GM19035 (cell line): ENCODE measurements around the gene NUP210.
"Not testable (repeated sequence)": the region's sequence is repeated elsewhere in the genome, so short reads cannot be mapped to it uniquely, and the experiment has no call there.

Experiments
- ATAC-seq: cut with Tn5 transposase; IDR thresholded peaks from one replicate; pipeline ENCODE4 v1.9.1; 2021; ENCODE audit not compliant: unreplicated experiment

NUP210 gene

DNA sequence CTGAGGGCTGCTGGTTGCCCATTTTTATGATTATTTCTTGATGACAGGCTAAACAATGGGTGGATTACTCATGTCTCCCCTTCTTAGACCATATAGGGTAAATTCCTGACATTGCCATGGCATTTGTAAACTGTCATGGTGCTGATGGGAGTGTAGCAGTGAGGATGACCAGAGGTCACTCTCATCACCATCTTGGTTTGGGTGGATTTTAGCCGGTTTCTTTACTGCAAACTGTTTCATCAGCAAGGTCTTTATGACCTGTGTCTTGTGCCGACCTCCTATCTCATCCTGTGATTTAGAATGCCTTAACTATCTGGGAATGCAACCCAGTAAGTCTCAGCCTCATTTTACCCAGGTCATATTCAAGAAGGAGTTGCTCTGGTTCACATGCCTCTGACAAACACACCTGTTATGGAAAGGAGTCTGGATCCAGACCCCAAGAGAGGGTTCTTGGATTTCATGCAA, 10.3 kb upstream of the NUP210 start:
- ATAC-seq, result not testable (repeated sequence)

DNA sequence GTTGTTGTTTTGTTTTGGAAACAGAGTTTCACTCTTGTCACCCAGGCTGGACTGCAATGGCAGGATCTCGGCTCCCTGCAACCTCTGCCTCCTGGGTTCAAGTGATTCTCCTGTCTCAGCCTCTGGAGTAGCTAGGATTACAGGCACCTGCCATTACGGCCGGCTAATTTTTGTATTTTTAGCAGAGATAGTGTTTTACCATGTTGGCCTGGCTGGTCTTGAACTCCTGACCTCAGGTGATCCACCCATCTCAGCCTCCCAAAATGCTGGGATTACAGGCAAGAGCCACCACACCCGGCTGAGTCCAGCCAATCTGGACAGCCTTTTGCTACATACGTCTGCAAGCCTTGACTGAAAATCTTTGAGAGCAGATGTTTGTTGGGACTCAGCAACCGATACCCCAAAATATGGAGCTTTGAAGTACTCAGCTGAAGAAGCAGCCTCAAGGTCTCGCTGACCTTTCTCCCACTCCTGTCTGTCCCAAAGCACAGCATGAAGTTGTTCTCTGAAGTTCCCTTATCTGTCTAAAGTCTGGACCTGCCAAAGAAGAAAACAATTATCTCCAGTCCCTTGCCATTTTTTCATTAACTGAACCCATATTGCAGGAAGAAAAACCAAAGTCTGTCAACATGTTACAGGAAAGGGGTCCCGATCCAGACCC, 9.6 kb upstream of the NUP210 start:
- ATAC-seq, result no peak

GRCh38 chr3:13428678-13429077, 8.6 kb upstream of the NUP210 start:
- ATAC-seq, result not testable (repeated sequence)

GRCh38 chr3:13427662-13428603, 7.8 kb upstream of the NUP210 start:
- no peak for ATAC-seq

GRCh38 chr3:13426591-13426990, 6.5 kb upstream of the NUP210 start:
- no peak for ATAC-seq

DNA sequence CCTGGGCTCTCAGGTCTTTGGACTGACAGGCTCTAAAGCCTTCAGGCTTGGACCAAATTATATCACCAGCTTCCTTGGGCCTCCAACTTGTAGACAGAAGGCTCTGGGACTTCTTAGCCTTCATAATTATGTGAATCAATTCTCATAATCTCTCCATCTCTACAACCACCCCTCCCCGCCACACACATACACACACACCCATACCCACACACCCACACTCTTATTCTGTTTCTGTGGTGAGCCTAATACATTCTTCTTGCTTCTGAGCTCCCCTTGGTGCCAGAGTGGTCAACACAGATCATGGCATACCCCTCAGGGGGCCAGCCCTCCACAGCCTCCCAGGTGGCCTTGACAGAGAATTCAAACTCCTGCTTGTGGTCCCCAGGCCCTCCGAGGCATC, 5.6 kb upstream of the NUP210 start:
- no peak for ATAC-seq

- ATAC-seq, result no peak
These were observed 4.9 kb upstream of the NUP210 start for GRCh38 chr3:13424865-13425617.

- no peak for ATAC-seq
These were observed 4.2 kb upstream of the NUP210 start for GRCh38 chr3:13424141-13424844.

DNA sequence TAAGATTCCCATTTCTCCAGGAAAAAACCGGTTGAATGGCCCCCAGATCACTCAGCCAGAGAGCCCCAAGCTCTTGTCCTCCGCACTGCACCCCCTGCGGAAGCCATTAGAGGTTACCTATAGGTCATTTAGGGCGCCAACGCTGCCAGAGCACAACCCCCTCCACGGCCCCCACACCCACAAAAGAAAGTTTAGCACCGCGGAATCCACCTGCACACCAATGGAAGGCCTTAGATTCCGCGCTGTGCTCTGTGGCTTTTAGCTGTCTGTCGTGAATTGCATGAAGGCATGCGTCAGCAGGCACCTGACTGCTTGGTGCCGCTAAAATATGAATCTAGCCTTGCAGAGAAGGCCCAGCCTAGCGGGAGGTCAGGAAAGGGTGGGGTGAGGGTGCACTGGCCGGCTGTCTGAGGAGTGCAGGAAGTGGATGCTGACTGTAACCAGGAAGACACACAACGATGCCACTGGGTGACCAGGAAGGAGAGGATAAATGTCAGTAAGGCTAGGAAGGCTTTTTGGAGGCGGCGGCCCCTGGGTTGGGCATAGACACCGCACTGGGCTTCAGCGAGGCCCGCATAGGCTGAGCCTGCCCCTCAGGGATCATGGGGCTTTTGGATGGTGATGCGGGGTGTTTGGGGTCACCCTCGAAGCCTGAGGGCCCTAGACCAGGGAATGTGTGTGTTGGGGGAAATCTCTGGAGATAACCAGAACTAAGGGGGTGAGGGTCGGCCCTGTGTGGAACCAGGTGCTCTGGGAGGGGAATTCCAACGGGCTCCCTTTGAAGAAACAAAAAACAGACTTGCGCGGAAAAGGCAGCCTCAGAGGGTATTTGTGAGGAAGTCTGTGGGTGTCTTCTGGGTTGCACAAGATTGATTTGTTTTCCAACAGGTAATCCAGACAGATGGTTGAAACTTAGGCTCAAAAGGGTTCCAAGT, 976 bp upstream of the NUP210 start:
- ATAC-seq, result no peak

DNA sequence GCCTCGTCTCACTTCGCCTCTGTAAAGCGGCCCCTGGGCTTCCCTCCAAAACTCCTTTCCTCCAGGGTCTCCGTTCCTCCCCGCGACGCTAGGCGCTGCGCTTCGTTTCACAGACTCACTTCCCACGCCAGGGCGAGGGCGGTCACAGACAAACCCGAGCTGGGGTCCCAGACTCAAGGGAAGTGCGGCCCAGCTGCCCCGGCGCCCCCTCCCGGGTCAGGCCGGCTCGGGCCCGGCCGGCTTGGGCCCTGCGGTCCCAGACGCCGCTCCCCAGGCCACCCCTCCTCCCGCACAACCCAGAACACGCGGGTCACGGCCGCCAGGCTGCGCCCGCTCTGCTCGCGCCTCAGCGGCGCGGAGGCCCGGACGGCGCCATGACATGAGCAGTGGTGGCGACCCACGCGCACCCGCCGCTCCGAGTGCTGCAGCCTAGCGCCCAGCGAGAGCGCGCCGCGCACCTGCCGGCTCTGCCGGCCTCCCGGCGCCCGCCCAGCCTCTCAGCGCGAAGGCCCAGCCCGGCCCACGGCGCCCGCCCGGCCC, 547 bp downstream of the NUP210 start:
- peak; percentile 57 for ATAC-seq

DNA sequence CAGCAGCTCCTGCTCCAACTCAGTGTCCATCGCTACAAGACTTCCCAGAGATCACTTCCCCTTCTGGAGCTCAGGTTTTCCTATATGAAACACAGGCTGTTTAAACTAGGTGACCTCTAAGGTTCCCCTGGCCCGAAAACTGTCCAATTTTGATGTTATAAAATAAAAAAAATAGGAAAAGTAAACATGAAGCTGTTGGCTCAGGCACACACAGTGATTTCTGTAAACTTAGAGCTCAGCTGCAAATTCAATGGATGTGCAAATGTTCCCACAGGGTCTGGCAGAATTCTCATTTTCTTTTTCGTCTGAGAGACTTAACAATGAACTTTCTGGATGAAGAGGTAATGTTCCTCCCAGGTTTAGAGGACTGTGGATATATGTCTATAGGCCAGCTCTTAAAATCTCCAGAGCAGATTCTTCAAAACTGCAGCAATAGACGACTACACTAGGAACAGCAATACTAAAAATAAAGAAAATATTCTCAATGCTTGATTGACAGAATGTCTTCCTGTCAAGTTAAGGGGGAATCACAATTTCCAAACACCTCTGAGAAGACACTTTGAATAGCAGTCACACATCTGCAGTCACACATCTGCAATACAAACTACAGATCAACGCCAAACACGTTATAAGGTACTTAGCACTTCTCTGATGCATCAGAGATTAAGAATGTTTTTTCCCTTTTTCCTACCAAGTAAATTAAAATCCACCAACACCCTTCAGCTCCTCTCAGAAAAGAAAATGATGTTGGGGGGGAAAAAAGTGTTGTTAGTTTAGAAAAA, 2.8 kb downstream of the NUP210 start:
- no peak for ATAC-seq

- no peak for ATAC-seq
These were observed 3.9 kb downstream of the NUP210 start for GRCh38 chr3:13415997-13416793.

DNA sequence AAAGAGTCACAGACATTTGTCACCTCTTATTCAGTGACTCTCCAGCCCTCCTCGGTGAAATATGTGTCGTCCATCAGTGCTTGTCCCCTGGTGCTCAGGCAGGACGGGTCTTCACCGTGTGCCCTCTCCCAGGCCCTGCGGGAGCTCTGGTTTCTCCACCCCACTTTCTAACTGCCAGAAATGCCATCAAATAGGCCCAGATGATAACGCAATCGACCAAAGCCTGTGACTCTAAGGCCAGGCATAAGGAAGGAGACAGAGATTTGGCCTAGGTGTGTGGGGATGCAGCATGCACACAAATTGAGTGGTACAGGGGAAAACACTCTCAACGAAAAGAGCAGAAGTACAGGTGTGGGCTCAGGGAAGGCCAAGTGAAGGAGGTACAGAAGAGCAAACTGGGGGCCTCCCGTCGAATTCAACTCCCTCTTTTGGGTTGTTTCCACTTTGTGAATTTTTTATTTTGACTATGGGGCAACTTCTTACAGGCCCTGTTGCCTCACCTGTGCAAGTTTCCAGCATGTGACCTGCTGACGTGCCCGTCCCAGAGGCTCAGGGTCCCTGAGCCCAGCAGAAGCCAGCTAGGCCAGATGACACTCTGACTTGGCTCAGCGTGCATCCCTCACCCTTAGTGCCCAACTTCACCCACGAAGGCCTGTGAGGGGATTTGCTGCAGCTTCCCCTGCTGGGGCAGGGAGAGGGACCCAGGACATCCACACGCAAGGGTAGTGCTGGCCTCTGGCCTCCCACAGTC, 4.7 kb downstream of the NUP210 start:
- no peak for ATAC-seq

- peak; percentile 86 for ATAC-seq
These were observed 5.9 kb downstream of the NUP210 start for GRCh38 chr3:13414040-13414729.

DNA sequence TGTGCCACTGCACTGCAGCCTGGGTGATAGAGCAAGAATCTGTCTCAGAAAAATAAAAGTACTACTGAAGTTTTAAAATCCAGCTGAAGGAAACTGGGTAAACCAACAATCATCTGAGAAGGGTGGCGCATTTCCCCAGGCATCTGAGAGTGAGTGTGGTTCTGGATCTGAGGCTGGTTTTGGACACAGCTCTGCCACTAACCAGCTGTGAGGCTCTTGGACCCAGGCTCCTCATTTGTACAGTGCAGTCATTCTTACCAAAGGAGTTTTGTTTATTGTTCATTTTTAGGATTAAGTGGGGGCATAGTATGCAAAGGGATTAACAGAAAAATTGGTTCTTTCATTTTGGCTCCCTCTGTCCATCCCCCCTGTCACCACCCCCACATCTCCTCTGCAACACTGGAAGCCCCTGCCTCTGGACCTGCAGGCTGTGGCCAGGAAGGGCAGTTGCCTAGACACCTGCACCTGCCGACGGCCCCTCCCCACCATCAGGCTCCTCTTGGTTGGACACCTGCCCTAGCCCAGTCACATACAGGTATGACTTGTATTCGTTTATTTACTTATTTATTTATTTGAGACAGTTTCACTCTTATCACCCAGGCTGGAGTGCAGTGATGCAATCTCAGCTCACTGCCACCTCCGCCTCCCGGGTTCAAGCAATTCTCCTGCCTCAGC, 8.8 kb downstream of the NUP210 start:
- no peak for ATAC-seq

DNA sequence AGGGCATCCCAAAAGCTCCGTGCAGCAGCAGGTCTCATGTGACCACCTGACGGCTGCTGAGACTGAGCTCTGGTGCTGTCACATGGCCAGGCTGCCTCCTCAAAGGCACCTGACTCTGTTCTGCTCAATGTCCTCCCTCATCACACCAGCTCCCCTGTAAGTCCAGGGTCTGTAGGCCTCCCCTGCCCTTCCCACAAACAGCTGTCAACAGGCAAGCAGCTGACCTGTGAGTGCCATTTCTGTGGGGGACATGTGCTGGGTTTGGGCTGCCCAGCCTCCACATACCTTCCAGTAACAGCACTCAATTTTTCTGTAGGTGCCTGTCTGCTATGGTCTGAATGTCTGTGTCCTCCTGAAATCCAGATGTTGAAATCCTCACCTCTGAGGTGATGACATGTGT, 11.2 kb downstream of the NUP210 start:
- no peak for ATAC-seq
